MM.1S (cell line): ENCODE results near the gene OR8B8.

Source experiments
- DNase-seq: peaks from one replicate; pipeline ENCODE4 v3.0.0-alpha.2; 2015
- H2AFZ ChIP-seq: fragments of 300-600 bp; sonication (generic); 2 replicates; pipeline ENCODE4 v1.6.0; 2016; ENCODE audit warnings: antibody characterized with exemption, low read length
- H3F3A ChIP-seq: fragments of 300-600 bp; sonication (generic); 2 replicates; pipeline ENCODE4 v1.6.1; 2016; ENCODE audit warnings: mild to moderate bottlenecking, antibody characterized with exemption, low read length, moderate library complexity, mixed read lengths; ENCODE audit not compliant: insufficient read depth
- H3K27ac ChIP-seq: fragments of 300-600 bp; sonication (generic); 2 replicates; pipeline ENCODE4 v1.5.1; 2016; ENCODE audit warnings: mild to moderate bottlenecking, low read length
- H3K27me3 ChIP-seq: fragments of 300-600 bp; sonication (generic); replicated peaks from 2 replicates; pipeline ENCODE4 v1.6.0; 2016; ENCODE audit warnings: low read length; ENCODE audit not compliant: insufficient read depth
- H3K36me3 ChIP-seq: fragments of 300-600 bp; sonication (generic); replicated peaks from 2 replicates; pipeline ENCODE4 v1.6.1; 2016; ENCODE audit warnings: mild to moderate bottlenecking, low read length, mixed read lengths; ENCODE audit not compliant: insufficient read depth
- H3K4me1 ChIP-seq: fragments of 300-600 bp; sonication (generic); 2 replicates; pipeline ENCODE4 v1.6.1; 2016; ENCODE audit warnings: low read length, mixed read lengths
- H3K4me2 ChIP-seq: fragments of 300-600 bp; sonication (generic); 2 replicates; pipeline ENCODE4 v1.6.0; 2016; ENCODE audit warnings: low read depth, low read length
- H3K4me3 ChIP-seq: fragments of 300-600 bp; sonication (generic); 2 replicates; pipeline ENCODE4 v1.5.1; 2016; ENCODE audit warnings: low read length, mixed read lengths
- H3K79me2 ChIP-seq: fragments of 300-600 bp; sonication (generic); 2 replicates; pipeline ENCODE4 v1.6.1; 2016; ENCODE audit warnings: mixed run types, low read length, mixed read lengths
- H3K9ac ChIP-seq: fragments of 300-600 bp; sonication (generic); 2 replicates; pipeline ENCODE4 v1.6.1; 2016; ENCODE audit warnings: low read length, mixed read lengths
- H3K9me2 ChIP-seq: fragments of 300-600 bp; sonication (generic); replicated peaks from 2 replicates; pipeline ENCODE4 v1.6.1; 2016; ENCODE audit warnings: mild to moderate bottlenecking, low read length, mixed read lengths; ENCODE audit not compliant: insufficient read depth
- H3K9me3 ChIP-seq: fragments of 300-600 bp; sonication (generic); replicated peaks from 2 replicates; pipeline ENCODE4 v1.6.1; 2016; ENCODE audit warnings: mild to moderate bottlenecking, low read length, mixed read lengths; ENCODE audit not compliant: insufficient read depth
- H4K20me1 ChIP-seq: fragments of 300-600 bp; sonication (generic); 2 replicates; pipeline ENCODE4 v1.6.1; 2016; ENCODE audit warnings: mild to moderate bottlenecking, low read length, moderate library complexity, mixed read lengths; ENCODE audit not compliant: insufficient read depth
- CTCF ChIP-seq: fragments of 300-600 bp; sonication (generic); IDR thresholded peaks from 2 replicates; pipeline ENCODE4 v1.5.1; 2016; ENCODE audit warnings: antibody characterized with exemption, low read length, mixed read lengths
- EZH2 ChIP-seq: fragments of 300-600 bp; sonication (generic); optimal IDR thresholded peaks from 2 replicates; pipeline ENCODE3; 2017; ENCODE audit warnings: low read depth, mild to moderate bottlenecking, antibody characterized with exemption, low read length, mixed read lengths
- EZH2phosphoT487 ChIP-seq: fragments of 300-600 bp; sonication (generic); IDR thresholded peaks from 2 replicates; pipeline ENCODE4 v1.6.1; 2018; ENCODE audit warnings: antibody characterized with exemption, low read length

Gene OR8B8

GRCh38 chr11:124445646-124446150 is at the start of gene OR8B8:
TSS of gene OR8B8 (minus strand) at chr11:124445696. CDS start at chr11:124441085, 4,611 bp downstream.
- DNase-seq: no peak
- Histone ChIP-seq H4K20me1 (no peaks in the 10 kb centered on the region), H3K27ac (no peak within 1 kb of the TSS), H2AFZ (no peak within 1 kb of the TSS), H3K9me2 (no peaks in the 10 kb centered on the region), H3K27me3 (no peaks in the 10 kb centered on the region), H3K9ac (no peak within 1 kb of the TSS), H3K4me1 (no peaks in the 10 kb centered on the region), H3K36me3 (no peaks in the 10 kb centered on the region), H3K4me3 (no peak within 1 kb of the TSS), H3K9me3 (no peaks in the 10 kb centered on the region), H3F3A (no peaks in the 10 kb centered on the region), H3K4me2 (no peak within 1 kb of the TSS), H3K79me2 (no peaks in the 10 kb centered on the region)
- TF ChIP-seq CTCF (no peak), EZH2 (no peak), EZH2phosphoT487 (no peak)

GRCh38 chr11:124493016-124493655 is 47.6 kb upstream of the OR8B8 start:
- Histone ChIP-seq H3K79me2 (no peaks in the 10 kb centered on the region), H3K27me3 (no peaks in the 10 kb centered on the region), H3K9me2 (no peaks in the 10 kb centered on the region), H3K4me1 (no peaks in the 10 kb centered on the region), H3K27ac (no peak overlapping the region), H3K4me2 (no peak overlapping the region), H3K36me3 (no peaks in the 10 kb centered on the region), H4K20me1 (no peaks in the 10 kb centered on the region), H3K4me3 (no peak overlapping the region), H3K9ac (no peak overlapping the region), H3F3A (no peaks in the 10 kb centered on the region), H3K9me3 (no peaks in the 10 kb centered on the region), H2AFZ (no peak overlapping the region)
- no peak for TF ChIP-seq CTCF
- TF ChIP-seq EZH2phosphoT487: no peak
- no peak for TF ChIP-seq EZH2
- DNase-seq: no peak

- Histone ChIP-seq H2AFZ (no peak overlapping the region), H3K27ac (no peak overlapping the region), H3K4me2 (no peak overlapping the region), H4K20me1 (no peaks in the 10 kb centered on the region), H3K4me1 (peaks cover 3% of the 10 kb centered on the region; the same call in 1 of the 2 replicates), H3K36me3 (no peaks in the 10 kb centered on the region), H3K9me3 (no peaks in the 10 kb centered on the region), H3K4me3 (no peak overlapping the region), H3K27me3 (no peaks in the 10 kb centered on the region), H3F3A (0 out of 2 replicates have a peak, but pooled peaks cover 2% of the 10 kb centered on the region), H3K9me2 (no peaks in the 10 kb centered on the region), H3K79me2 (no peaks in the 10 kb centered on the region), H3K9ac (no peak overlapping the region)
- no peak for TF ChIP-seq CTCF
- no peak for DNase-seq
These were observed 37.9 kb upstream of the OR8B8 start for GRCh38 chr11:124483422-124483821.
